ENCODE results near the gene UBE2Q1.

The UBE2Q1 gene

GRCh38 chr1:154501423-154502065, 56.9 kb downstream of the UBE2Q1 start:
- no peak for DNase-seq

GRCh38 chr1:154500533-154500932, 57.9 kb downstream of the UBE2Q1 start:
- DNase-seq = no peak

- DNase-seq = no peak
These were observed 59.0 kb downstream of the UBE2Q1 start for GRCh38 chr1:154499446-154499845.

Data from T1000 (cell line).